Globus pallidus (tissue), 1 donor: ENCODE results near the gene TBL3.

Experiments used
- DNase-seq: peaks from one replicate; pipeline ENCODE4 v3.0.0-alpha.2; 2015; ENCODE audit warnings: low spot score

The TBL3 gene

DNA sequence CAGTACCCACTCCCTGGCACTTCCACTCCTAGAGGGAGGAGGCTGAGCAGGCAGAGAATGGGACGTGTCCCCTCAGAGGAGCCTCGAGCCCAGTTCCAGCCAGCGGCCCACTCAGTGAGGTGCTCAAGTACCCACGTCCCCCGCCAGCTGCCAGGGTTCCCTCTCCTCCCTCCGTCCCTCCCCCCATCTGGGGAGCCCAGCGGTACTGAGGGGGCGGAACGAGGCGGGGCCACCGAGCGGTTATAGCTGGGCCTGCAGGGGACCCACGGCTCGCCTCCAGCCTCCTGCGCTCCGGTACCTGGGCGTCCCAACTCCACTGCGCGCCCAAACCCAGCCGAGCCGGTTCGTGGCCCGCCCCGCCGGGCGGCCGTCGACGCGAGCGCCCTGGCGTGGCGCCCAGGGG, 47.7 kb downstream of the TBL3 start, which contains the start of gene NPW:
NPW (plus strand) TSS at position 268 of the 403 bp plus-strand sequence.
- DNase-seq: no peak

DNA sequence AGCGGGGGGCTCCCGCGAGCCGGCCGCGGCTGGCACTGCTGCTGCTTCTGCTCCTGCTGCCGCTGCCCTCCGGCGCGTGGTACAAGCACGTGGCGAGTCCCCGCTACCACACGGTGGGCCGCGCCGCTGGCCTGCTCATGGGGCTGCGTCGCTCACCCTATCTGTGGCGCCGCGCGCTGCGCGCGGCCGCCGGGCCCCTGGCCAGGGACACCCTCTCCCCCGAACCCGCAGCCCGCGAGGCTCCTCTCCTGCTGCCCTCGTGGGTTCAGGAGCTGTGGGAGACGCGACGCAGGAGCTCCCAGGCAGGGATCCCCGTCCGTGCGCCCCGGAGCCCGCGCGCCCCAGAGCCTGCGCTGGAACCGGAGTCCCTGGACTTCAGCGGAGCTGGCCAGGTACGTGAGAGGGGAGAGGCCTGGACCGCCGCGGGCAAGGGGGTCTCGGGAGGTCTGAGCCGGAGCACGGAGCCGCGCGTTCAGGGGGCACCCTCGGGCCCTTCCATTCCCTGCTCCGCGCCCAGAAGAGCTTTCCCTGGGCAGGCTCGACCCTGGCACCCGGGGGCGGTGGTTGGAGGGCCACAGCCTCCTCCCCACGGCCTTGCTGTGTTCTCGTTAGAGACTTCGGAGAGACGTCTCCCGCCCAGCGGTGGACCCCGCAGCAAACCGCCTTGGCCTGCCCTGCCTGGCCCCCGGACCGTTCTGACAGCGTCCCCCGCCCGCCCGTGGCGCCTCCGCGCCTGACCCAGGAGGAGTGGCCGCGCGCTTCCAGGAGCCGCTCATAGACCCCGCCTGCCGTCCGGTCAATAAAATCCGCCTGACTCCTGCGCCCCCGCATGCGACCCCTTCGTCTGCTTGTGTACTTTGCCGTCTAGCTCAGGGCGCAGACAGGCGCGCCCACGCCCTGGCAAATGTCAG, 48.3 kb downstream of the TBL3 start:
- DNase-seq: no peak

DNA sequence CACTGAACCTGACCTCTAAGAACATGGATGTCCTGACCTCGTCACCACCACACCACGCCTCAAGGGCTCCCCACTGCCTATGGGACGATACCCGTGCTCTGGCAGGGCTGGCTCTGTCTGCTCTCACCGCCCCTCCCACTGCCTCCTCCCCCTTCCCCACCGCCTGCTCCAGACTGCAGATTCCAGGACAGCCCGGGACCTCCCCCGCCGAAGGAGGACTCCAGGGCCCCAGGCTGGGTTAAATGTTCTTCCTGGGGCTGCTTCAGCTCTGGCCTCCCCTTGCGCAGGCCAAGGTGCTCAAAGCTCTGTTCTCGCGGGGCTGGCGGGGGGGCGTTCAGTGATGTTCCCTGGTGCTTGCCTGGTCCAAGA, 50.9 kb downstream of the TBL3 start:
- no peak for DNase-seq

DNA sequence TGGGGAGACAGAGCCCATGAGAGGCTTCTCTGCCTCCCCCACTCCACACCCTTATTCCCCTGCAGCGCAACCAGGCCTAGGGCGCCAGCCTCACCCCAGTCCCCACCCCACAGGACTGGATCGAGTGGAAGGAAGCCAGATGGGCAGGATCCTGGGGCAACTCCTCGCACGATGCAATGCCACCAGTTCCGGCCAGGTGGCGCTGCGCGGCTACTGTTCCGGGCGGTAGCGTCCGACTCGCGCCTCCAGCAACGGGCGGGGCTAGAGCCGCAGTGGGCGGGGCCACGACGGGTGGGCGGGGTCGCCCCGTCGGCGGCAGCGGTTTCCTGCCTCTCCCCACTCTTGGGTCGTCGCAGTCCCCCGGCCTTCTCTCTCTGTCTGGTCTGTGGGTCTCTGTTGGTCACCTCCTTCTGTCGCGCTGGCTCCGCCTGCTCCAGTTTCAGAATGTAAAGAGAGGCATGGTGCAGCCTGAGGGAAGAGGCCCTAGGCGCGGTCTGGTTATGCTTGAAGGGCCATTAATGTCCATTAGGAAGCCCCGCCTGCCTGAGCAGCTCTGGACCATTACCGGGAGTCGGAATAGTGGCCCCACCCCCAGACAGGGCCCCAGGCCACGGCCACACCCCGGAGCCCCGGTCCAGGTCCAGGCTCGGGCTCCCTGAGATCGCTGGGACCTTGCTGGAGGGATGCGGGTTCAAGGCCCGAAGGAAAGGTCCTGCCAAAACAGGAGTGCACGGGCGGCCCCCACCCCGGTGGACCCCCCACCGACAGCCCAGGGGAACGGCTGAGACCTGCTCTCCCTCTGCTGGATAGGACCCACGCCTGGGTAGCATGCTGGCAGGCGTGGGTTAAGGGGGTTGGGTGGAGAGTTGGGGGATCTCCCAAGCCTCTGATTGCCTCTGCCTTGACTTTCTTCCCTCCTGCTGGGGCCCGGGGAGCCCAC, 51.5 kb downstream of the TBL3 start:
- DNase-seq: peak; percentile 81

DNA sequence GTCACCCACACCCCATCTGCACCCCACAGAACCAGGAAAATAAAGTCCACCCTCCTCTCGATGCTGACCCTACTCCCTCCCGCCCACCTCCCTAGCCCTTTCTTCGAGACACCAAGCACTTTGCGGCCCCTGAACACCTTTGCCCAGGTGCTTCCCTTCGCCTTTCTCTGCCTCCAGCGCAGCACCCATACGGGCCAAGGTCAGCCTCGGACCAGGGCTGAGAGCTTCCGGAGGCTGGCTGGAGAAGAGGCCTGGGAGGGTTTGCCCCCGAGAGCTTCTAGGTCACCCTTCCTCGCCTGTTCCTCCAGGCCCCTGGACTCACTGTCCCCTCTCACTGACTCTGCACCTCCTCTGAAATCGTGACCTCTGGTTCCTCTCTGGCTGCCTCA, 52.2 kb downstream of the TBL3 start:
- DNase-seq: no peak

DNA sequence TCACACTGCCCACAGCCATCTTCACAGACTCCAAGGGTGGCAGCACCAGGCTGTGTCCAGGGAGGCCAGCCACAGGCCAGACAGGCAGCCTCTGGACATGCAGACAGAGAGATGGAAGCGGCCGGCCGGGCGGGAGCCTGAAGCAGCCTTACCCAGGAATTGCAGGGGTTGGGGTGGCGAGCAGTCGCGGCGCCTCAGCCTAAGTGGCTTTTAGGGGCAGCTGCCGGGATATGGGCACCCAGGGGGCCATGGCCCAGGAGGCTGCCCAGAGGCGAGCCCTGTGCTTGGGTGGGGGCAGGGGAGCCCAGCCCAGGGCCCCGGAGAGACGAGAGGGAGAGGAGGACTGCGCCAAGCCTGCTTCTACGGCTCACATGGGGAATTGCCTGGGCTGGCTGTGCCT, 53.4 kb downstream of the TBL3 start:
- no peak for DNase-seq

DNA sequence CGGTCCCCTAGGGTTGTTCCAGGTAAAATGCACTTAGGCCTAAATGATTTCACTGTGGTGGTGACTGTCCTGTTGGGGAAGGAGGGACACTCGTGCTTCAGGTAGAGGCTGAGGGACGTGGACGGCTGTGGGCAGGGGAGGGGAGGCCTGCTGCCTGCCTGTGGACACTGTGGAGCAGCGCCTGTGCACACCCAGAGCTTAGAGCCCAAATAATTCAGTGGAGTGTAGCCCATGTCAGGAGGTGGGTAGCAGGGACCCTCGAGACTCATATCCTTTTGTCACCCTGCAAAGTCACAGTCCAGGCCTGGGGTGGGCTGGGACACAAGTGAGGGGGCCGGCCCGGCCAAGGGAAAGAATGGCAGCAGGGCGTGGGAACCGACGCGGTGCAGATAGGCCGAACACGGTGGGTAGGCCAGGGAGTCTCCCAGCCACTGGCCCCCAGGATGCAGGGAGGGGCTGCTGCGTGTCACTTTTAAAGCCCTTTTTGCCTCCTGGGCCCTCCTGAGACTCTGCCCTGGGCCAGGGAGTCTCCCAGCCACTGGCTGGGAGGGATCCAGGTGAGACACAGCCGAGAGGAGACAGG, 54.1 kb downstream of the TBL3 start:
- DNase-seq: no peak

DNA sequence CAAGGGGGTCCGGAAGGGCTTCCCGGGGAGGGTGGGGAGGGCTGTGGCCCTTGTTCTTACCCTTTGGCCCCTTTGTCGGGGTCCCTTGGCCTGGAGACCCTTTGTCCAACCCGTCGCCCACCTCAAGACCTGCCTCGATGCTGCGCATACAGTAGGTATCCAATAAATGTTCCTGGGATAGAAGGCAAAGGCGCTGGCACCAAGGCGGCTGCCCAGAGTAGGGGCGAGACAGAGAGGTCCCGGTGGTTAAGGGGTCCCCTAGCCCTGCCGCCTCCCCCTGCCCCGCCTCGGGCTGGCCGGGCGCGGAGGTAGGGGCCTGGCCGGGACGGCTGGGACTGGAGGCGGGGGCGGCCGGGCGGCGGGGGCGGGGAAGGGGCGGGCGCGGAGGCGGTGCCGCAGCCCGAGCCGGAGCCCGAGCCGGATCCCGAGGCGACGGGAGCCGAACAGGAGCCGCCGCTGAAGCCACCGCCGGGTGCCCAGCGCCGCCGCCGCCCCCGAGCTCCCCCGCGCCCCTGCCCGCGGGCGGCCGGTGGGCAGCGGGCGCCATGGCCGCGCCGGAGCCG, 54.7 kb downstream of the TBL3 start, which contains the start of gene NHERF2:
NHERF2 (plus strand) TSS at position 442 of the 563 bp plus-strand sequence; CDS start at position 546, 104 bp downstream.
- DNase-seq: no peak

DNA sequence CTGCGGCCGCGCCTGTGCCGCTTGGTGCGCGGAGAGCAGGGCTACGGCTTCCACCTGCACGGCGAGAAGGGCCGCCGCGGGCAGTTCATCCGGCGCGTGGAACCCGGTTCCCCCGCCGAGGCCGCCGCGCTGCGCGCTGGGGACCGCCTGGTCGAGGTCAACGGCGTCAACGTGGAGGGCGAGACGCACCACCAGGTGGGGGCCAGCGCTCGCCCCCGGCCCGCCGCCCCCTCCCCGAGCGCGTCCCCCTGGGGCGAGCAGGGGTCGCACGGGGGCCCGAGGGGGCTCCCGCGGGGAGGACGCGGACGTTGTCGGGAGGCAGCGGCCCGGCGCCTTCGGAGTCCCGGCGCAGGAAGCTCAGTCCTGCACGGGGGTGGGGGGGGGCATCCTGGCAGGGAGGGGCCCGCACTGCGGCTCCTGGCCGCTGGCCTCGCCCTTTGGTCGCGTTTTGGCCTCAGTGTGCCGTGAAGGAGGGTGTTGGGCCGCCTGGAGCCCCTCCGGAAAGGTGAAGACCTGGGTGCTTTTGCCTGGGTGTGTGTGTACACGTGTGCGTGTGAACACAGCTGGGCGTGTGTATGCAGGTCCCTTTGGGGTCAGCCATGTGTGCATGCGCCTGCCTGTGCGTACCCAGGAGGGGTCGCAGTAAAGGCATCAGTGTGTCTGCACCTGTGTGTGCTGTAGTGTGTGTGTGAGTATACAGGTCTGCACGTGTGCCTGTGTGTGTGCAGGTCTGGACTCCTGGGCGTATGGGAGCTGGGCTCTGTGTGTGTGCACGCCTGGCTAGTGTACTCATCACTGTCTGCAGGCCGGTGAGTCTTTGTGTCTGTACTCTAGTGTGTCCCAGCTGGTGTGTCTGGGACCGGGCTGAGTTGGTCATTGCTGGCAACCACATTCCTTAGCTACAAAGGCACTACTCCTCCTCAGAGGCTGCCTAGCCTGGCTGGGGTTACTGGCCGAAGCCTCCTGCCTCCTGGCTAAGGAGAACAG, 55.5 kb downstream of the TBL3 start:
- no peak for DNase-seq

DNA sequence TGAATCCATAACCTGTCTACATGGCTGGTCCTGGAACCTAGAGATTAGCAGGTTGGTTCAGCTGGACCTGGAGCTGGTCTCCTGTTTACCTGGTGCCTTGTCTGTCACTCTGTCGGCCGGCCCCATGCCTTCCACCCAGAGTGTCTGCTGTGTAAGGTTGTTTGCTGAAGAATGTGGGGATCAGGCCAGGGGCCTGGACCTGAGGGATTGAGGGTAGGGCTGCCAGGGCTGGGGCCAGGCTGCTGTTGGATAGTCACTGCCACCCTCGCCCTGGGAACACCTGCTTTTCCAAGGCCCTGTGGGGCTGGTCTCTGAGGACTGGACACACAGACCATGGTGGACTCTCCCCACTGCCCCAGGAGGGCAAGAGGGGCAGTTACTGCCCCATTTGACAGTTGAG, 56.3 kb downstream of the TBL3 start:
- DNase-seq: no peak

DNA sequence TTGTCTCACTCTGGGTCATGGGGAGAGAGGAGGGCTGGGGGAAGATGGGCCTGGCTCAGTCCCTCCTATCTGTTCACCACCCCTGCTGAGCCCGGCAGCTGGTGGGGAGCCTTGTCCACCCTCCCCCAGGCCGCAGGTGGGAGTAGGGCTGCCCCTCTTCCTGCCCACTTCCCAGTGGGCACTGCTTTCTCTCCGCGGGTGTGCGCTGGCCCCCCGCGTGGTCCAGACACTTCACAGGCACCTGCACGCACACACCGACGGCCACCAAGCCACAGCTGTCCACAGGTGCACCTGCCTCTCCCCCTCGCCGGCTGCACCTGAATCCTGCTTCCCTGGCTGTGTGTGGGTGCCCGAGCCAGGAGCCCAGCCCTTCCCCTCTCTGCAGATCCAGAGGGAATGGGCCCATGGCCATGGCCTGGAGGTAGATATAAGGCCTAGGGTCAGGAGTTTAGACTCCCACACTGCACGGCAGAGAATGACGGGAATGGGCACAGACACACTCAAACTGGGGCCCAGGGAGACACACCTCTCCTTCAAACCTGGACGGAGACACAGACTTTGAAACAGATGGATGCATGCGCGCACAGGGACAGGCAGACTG, 56.9 kb downstream of the TBL3 start:
- no peak for DNase-seq

DNA sequence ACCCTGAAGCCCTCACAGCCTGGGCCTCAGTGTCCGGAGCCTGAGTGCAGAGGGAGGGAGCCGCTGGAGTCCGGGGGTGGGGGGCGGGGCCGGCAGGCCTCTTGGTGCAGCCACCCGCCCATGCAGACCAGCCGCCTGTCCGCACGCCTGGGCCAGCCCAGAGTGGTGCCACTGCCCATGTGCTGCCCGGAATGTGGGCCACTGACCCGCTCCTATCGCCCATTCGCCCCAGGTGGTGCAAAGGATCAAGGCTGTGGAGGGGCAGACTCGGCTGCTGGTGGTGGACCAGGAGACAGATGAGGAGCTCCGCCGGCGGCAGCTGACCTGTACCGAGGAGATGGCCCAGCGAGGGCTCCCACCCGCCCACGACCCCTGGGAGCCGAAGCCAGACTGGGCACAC, 57.5 kb downstream of the TBL3 start:
- no peak for DNase-seq

DNA sequence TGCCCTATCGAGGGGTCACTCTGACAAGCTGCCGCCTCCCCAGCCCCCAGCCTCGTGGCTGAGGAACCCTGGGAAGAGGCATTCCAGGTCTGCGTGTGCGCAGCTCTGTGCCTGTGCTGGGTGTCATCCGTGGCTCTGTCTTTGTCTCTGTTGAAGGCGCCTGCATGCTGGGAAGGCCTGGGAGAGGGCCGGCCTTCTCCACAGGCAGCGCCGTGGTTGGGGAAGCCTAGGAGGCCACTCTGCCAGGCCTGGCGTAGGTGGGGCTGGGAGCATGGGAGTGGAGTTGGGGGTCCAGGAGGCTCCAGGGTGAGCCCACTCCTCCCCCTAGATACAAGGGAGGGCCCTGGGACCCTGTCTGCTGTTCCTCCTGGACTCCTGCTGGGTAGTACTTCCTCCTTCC, 58.2 kb downstream of the TBL3 start:
- DNase-seq: no peak

DNA sequence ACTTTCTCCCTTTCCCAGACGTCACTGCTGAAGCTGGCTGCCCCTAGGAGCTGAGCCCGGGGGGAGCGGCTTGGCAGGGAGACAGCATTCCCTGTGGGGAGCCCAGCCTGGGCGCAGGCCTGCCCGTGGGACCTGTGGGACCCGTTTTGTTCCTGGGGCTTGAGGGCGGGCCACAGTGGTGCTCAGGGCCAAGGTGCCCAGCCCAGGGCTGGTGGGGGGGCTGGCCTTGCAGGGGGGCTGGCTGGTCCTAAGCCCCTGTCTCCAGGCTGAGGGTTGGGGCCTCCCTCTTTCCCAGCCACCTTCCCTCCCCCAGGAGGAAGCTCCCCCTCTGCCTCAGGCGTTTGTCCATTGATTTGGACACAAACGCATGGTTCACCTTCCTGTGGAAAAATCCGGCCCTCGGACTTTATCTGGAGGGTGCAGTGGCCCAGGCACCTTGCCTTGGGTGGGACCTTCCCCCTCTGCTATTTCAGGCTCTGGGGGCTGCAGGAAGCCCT, 59.3 kb downstream of the TBL3 start:
- no peak for DNase-seq
